Measurements from ENCODE around the gene WDR33. TPM values are rescaled to one million over a fixed set of nuclear protein-coding genes. Genes with fewer than 3 reads are reported as not detected.

Gene WDR33
- total and polyA plus RNA-seq, 2 donors (not counting 3 experiments of a cell fraction or from before 2014, with no cell fraction given), result 16.4 to 52.5 TPM

DNA sequence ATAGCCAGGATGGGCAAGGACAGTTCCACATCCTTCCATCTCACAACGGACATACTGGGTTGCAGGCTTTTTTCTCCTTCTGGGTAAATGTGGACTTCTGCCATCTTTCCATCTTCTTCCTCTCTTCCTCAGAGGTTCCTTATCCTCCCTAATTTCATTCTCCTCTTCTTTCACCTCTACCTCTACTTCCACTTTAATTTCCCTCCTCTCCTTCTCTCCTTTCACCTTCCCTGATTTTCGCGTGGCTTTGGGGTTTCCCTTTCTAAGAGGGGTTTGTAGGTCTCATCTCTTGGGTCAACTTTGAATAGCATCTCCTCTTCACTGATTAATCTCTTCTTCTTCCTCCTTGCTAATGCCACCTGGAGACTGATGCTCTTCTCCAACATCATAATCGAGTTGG, 29.9 kb upstream of the WDR33 start:
- Histone ChIP-seq H3K36me3 (ENCODE audit: control insufficient read depth in 2 of 2, extremely low read depth in 1 of 2, insufficient read depth in 2 of 2, low read length in 2 of 2) (peaks cover 0 to 4% of the 10 kb centered on the region in 2 experiments), H4K20me1 (replicated peaks; ENCODE audit: control insufficient read depth, extremely low read depth, insufficient read depth, low read length) (no peaks in the 10 kb centered on the region), H3K4me3 (replicated peaks in 1 of 3; ENCODE audit: insufficient read depth in 1 of 3, low read depth in 1 of 3, low read length in 3 of 3) (no peak overlapping the region), H3K79me2 (ENCODE audit: control insufficient read depth, insufficient read depth, low read length) (no peaks in the 10 kb centered on the region), H3K9ac (replicated peaks; ENCODE audit: extremely low read depth, insufficient read depth, low read length) (no peak overlapping the region), H2AFZ (ENCODE audit: low read depth, low read length) (no peak overlapping the region), H3K9me1 (replicated peaks; ENCODE audit: control insufficient read depth, extremely low read depth, insufficient read depth, low read length) (no peaks in the 10 kb centered on the region), H3K4me1 (ENCODE audit: control insufficient read depth, extremely low read depth, insufficient read depth, low read length) (no peaks in the 10 kb centered on the region), H3K27me3 (ENCODE audit: control insufficient read depth in 2 of 2, insufficient read depth in 2 of 2, low read length in 2 of 2) (peaks cover 0 to 2% of the 10 kb centered on the region in 2 experiments), H3K4me2 (ENCODE audit: insufficient read depth, low read length) (no peak overlapping the region), H3K27ac (ENCODE audit: insufficient read depth, low read depth, low read length) (no peak overlapping the region), H3K9me3 (replicated peaks; ENCODE audit: control insufficient read depth, insufficient read depth, low read length) (no peaks in the 10 kb centered on the region)
- TF ChIP-seq GATA2 (IDR thresholded peaks at IDR 0.05; ENCODE audit: insufficient read depth, insufficient read length, low read depth, low read length), result no peak
- no peak for TF ChIP-seq POLR2A (IDR thresholded peaks at IDR 0.05; ENCODE audit: low read depth, low read length)
- no peak for TF ChIP-seq FOS (IDR thresholded peaks at IDR 0.05; ENCODE audit: borderline replicate concordance, insufficient read depth, low read length)
- TF ChIP-seq POLR2AphosphoS5 (IDR thresholded peaks at IDR 0.05; ENCODE audit: insufficient read depth, low read depth, low read length), result no peak
- no peak for TF ChIP-seq MYC (IDR thresholded peaks at IDR 0.05; ENCODE audit: low read depth, low read length)
- no peak for TF ChIP-seq JUN (IDR thresholded peaks at IDR 0.05; ENCODE audit: borderline replicate concordance, insufficient read depth, insufficient read length, low read depth)
- TF ChIP-seq EZH2 (IDR thresholded peaks at IDR 0.05; ENCODE audit: borderline replicate concordance, low read depth, low read length, severe bottlenecking), result no peak
- TF ChIP-seq, protein P1, sequence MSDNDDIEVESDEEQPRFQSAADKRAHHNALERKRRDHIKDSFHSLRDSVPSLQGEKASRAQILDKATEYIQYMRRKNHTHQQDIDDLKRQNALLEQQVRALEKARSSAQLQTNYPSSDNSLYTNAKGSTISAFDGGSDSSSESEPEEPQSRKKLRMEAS (IDR thresholded peaks at IDR 0.05; ENCODE audit: insufficient read depth, insufficient read length), result no peak
- TF ChIP-seq, protein P2, sequence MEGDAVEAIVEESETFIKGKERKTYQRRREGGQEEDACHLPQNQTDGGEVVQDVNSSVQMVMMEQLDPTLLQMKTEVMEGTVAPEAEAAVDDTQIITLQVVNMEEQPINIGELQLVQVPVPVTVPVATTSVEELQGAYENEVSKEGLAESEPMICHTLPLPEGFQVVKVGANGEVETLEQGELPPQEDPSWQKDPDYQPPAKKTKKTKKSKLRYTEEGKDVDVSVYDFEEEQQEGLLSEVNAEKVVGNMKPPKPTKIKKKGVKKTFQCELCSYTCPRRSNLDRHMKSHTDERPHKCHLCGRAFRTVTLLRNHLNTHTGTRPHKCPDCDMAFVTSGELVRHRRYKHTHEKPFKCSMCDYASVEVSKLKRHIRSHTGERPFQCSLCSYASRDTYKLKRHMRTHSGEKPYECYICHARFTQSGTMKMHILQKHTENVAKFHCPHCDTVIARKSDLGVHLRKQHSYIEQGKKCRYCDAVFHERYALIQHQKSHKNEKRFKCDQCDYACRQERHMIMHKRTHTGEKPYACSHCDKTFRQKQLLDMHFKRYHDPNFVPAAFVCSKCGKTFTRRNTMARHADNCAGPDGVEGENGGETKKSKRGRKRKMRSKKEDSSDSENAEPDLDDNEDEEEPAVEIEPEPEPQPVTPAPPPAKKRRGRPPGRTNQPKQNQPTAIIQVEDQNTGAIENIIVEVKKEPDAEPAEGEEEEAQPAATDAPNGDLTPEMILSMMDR (IDR thresholded peaks at IDR 0.05; ENCODE audit: extremely low read depth in 1 of 2, insufficient read depth in 1 of 2, low read depth in 1 of 2, low read length in 2 of 2), result no peak
- ChIA-PET POLR2A (no interaction called here), CTCF (interaction anchor here (1.2 kb wide), 1 partner anchor 16 kb away, joined by 3 read pairs; no protein-coding TSS in a partner anchor)
- no peak for FAIRE-seq
- dilution Hi-C loops (cut with MboI; ENCODE audit: extremely low pct_ligation_motif_present, low sequenced_read_pairs), result no loop called here
- no TSS peak for BruUV-seq (replicated peaks)
- intact Hi-C loops (cut with micrococcal nuclease), result no loop called here
- DNase-seq (ENCODE audit: low read depth, low spot score), result no peak

Data from endothelial cell of umbilical vein (primary cell).